HG03108 (cell line): ENCODE results near the gene ZRSR2.
A peak's percentile ranks its signal among the peaks of the same experiment; 100 is the strongest.

Experiments used
- ATAC-seq: cut with Tn5 transposase; IDR thresholded peaks from one replicate; pipeline ENCODE4 v1.9.1; 2021; ENCODE audit warnings: moderate library complexity; ENCODE audit not compliant: unreplicated experiment

Gene ZRSR2

DNA sequence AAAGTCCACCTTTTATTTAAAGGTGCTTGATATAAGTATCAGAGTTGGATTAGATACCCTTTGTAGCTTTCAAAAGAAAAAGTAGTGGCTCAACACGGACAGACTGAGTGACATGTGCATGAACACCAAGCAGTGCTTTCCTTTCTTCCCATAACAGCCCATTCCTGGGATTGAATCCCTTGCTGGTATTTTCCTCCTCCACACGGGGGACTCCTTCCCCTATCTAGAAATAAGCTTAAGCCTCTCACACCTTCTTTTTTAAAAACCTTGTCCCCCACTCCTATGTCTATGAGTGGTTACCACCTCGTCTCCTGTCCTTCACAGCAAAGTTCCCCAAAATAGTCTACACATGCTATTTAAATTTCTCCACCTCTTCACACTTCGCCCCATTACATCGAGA is 59.3 kb downstream of the ZRSR2 start:
- no peak for ATAC-seq

DNA sequence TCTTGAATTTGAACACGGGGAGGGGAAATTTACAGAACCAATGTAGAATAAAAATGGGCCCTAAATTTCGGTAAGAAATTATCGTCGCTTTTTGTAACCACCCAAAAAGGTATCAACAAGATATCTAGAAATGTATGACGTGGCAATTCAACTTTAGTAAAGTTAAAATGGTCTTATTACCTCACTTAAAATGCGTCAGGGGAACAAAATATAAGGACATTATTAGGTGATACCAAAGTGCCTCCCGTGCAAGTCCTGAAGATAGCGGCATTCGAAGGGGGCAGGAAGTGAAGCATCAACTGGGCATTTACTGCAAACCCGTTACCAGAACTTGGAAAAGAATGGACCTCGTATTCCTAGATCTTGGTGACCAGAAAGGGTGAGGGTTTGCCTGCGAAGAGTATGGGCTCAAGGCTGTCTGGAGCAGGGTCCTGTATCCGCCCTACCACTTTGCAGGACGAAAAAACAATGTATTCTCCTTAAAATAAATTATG is 63.3 kb downstream of the ZRSR2 start:
- no peak for ATAC-seq

DNA sequence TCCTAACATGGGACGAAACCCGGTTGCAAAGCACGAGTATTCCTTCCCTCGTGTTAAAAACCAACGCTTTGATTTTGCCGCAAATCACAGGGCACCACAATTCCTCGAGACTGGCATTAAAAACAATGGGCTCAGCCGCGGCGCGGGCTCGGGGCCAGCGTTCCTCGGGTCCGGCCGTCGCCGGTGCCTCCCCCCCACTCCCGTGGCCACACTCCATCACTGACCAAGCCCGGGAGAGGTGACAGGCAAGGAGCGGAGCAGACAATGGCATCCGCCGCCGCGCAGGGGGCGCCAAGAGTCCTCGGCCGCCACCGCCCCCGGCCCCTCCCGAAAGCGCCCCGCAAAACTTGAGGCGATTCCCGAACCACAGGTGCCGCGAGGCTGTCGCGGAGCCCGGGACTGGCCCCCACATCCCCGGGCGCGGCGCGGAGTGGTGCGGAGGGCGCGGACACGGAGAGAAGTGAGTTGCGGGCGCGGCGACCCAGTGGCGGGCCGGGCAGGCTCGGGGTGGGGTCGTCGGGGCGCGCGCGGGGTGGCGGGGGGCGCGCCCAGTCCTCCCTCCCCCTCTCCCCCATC is 63.9 kb downstream of the ZRSR2 start:
- ATAC-seq, result peak; percentile 27

DNA sequence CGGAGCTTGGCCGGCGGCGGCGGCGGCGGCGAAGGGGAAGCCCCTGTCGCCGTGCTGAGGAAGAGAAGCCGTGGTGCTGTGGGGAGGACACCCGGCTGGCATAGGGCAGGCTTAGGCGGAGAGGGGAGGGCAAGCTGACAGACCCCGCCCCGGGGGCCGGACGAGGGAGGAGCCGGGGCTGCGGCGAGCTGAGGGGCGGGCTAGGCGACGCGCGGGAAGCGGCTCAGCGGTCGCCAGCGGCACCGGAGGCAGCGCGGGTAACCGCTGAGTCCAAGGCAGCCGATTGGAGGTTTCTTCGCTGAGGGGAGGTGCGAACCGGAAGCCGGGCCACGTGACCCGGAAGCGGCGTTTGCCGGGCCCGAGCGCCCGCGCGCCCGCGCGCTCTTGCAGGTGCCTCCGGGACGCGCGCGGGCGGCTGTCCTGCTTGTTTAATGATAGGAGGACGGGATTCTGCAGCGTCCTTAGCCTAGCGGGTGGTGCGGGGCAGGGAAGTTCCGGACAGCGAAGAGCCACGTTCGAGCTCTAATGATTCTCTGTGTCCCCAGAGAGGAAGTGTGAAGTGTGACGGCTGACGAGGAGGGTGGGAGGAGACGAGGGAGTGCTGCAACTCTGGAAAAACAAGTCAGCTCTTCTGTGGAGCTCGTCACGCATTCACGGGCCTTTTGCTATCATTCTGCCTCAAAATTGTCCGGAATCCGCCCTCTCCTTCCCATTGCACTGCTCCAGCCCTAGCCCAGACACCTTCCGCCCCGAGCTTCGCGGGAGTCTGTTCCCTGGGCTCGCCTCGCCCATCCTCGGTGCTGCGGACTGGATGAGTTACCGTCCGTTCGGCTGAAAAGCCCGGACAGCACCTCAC is 64.7 kb downstream of the ZRSR2 start, which contains the start of gene AP1S2:
Gene AP1S2, minus strand, starts transcription at position 102 of the 856 bp plus-strand sequence. CDS start 2,289 bp downstream, outside the sequence.
- peak; percentile 96 for ATAC-seq

DNA sequence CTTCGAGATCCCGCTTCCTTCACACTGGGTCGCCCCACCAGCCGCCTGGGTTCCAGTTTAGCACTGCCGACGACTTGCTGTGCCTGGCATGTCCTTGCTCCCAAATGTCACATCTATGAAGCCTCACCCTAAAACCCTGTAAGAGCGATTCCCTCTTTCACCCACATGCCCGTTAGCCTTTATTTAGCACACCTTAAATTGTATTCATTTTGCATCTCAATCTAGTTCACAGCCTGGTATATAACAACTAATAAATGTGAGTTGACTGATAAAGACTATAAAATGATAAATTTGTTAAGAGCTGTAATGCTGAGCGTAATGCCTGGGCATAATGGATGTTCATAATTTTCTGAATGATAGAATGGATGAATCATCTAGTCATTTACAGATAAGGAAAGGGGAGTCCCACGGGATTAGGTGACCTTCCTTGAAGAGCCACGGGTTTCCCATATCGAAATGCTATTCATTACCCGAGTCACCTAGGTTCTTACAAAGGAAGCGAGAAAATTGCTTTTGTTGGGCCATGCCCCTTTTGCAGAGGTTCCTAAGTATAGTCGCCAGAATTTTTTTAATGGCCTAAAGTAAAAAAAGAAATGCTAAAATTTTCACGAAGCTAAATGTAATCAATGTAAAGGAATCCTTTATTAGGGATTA is 65.4 kb downstream of the ZRSR2 start:
- no peak for ATAC-seq

DNA sequence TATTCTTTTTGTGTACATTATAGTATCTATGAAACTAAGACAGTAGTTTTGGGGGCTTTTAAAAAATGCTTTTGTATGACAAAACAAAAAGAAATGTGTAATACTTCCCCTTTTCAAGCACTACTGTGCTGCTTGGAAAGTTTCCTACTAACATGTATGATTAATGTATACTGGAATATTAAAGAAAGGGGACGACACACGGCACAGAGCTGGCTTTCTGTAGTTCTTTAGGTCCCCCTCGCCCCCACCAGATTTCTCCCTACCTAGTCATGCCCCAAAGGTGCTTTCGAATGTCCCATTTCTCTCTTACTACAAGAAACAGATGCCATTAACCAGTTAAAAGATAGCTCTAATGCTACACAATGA is 65.9 kb downstream of the ZRSR2 start:
- ATAC-seq, result no peak

DNA sequence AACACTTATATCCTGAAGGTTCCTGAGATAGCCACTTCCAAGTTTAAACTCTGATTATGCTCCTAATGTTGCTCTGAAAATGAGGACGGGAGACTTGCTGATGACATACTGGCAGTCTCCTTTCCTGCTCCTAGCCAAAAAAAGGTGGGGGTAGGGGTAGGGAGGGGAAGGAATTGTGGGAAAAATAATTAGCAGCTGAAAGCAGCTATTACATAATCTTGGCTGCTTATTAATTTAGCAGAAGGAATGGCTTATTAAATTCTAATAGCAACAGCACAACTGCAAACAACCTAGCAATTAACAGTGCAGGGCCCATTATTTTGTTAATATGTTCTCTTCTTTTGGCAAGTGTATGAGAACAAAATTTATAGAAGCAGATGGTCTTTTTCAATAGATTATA is 66.4 kb downstream of the ZRSR2 start:
- ATAC-seq, result no peak

DNA sequence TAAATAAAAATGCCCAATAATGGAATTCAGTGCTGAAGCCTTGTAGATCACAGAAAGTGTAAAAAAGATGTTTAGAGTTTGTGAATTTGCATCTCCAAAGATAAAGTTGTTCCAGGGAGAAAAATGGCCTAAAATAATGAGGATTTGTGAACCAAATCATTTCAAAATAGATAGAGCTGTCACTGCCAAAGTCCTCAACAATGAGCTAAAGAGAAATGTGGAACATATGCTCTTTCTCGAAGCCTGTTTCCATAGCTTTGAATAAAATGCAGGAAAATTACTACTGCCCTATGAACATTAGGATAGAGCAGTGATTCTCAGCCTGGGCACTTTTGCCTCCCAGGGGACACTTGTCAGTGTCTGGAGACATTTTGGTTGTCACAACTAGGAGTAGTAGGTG is 67.8 kb downstream of the ZRSR2 start:
- no peak for ATAC-seq

DNA sequence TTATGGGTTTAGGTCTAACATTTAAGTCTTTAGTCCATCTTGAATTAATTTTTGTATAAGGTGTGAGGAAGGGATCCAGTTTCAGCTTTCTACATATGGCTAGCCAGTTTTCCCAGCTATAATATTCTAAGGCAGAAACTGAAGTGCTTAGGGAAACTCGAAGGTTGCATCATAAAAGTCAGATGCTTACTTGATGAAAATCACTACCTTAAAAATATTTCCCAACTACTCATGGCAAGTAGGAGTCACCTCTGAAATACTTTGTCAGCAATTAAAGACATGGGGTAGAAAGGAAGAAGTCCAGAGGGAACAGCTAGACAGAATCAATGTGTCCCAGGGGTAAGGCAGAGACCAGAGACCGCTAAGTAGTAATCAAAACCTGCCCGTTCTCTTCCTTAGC is 70.6 kb downstream of the ZRSR2 start:
- ATAC-seq, result no peak

DNA sequence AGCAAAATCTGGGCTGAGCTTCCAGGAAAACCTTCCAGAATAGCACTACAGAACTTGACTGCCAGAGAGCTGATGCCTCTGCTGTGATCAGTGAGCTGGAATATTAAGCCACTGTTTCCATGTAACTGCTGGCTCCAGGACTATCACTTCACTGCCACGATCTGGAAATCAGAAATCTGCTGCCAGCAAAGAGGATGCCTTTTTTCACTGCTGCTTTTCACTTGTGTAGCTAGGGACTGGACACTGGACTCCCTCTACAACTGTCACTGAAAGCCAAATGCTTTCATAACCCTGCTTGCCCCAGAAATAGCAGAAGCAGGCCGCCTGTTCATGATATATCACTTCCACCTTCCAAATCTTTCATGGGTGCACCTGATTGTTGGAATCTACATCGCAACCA is 73.7 kb downstream of the ZRSR2 start:
- ATAC-seq, result no peak

DNA sequence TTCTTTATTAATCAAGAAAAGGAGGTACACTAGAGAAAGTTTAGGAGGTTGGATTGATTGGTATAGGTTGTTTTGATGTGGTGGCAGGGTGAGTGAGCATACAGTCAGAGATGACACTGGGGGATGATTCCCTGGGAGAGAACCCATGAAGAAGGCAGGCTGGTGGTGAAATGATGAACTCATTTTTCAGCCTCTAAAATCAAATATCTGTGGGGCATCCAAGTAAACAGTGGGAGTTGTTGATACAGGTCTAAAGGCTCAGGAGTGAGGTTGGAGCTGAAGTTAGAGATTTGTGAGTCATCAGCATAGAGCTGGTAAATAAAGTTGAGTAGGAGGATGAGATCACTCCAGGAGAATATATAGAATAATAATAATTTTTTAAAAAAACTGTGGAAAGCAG is 74.3 kb downstream of the ZRSR2 start:
- no peak for ATAC-seq

DNA sequence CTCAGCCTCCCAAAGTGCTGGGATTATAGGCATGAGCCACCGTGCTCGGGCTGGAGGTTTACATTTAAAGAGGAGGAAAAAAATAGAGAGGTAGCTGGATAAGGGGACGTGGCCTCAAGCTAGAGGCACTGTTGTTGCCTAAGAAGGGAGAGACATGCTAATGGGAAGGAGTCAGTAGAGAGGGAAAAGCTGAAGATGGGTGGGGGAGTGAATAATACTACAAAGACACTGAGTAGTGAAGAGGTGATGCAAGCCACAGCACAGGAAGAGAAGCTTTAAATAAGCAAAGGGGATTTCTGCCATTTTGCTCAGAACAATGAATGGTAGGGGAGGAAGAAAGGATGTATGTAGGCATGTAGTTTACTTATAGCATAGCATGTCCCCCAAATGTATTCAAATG is 75.9 kb downstream of the ZRSR2 start:
- no peak for ATAC-seq

DNA sequence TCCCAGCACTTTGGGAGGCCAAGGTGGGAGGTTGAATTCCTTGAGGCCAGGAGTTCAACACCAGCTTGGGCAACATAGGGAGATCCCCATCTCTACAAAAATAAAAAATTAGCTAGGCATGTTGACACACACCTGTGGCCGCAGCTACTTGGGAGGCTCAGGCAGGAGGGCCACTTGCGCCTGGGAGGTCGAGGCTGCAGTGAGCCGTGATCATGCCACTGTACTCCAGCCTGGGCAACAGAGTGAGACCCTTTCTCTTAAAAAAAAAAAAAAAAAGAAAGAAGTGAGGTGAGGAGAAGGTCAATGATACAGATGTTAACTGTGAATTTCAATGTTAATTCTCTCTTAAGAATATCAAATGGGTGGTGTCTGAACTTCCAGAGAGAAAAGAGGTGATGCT is 79.4 kb downstream of the ZRSR2 start:
- ATAC-seq, result no peak

DNA sequence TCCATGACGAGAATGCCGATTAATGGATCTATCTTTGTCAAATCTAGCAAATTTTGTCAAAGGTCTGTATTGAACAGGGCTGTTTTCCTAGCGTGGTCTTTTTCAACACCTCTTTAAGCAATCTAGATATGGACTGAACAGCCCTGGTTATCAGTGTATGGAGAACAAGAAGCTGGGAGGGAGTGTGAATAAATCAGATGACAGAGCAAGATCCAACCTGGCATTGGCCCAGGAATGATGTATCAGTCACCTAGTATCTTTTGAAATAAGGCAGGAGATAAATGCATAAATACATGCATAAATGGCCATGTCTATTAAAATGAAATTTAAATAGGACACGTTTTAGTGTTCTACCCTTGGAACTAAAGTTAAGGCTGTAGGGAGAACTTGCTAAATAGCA is 80.0 kb downstream of the ZRSR2 start:
- ATAC-seq, result no peak
